ENCODE measurements around the gene ASPN.

The ASPN gene

GRCh38 chr9:92496396-92497176 lies 14.3 kb upstream of the ASPN start:
- H3K36me3 Mint-ChIP-seq (ENCODE audit: low read depth) = no peaks in the 10 kb centered on the region
- H3K4me3 Mint-ChIP-seq = no peak overlapping the region
- H3K27ac Mint-ChIP-seq = no peak overlapping the region
- H3K4me1 Mint-ChIP-seq (ENCODE audit: low read depth) = no peaks in the 10 kb centered on the region
- no peaks in the 10 kb centered on the region for H3K9me3 Mint-ChIP-seq
- no peaks in the 10 kb centered on the region for H3K27me3 Mint-ChIP-seq
- intact Hi-C loops (cut with micrococcal nuclease) = no loop called here

DNA sequence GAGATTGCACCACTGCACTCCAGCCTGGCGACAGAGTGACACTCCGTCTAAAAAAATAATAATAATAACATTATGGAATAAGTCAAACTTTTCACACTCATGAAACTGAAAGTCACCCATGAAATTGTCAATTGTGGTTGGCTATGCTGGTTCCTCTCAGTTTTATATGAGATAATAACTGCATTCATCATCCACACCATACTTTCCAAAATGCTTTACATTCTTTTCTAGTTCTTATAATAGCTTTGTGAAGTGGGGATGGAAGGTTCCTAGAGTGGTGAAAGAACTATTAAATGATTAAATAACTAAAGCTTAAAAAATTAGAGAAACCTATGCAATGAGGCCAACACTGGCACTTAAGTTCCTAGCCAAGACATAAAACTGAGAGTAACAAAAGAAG lies 12.6 kb upstream of the ASPN start:
- intact Hi-C loops (cut with micrococcal nuclease) = no loop called here
- Mint-ChIP-seq H3K4me3 (no peak overlapping the region), H3K36me3 (ENCODE audit: low read depth) (no peaks in the 10 kb centered on the region), H3K4me1 (ENCODE audit: low read depth) (peaks cover 5% of the 10 kb centered on the region), H3K27ac (no peak overlapping the region), H3K27me3 (no peaks in the 10 kb centered on the region), H3K9me3 (no peaks in the 10 kb centered on the region)

DNA sequence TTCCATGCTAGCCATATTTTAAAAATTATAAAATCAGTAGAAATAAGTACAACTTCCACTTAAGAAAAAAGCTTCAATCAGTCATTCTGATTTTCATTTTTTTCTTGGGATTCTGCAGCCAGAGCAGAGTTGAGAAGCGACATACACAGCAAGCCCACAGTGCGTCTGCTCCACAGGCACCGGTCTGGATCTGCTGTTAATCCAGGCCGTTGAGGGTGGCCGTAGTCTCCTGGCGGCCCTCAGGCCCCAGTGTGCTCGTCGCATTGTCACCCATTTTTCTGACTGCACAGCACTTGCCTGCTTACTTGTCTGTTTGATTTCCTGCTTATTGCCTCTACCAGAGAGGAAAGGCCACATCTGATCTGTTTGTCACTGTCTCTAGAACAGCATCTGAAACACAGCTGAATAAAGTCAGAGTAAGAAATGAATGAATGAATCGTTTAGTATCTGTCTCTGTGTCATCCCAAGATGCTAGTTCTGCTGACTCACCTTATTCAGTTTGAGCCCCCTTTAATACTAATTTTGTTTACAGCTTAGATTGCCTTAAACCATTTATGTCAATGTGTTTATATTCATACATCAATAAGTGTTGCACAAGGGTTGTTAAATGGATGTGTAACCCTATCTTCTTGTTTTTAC lies 11.6 kb upstream of the ASPN start:
- intact Hi-C loops (cut with micrococcal nuclease) = no loop called here
- H3K27me3 Mint-ChIP-seq = no peaks in the 10 kb centered on the region
- no peaks in the 10 kb centered on the region for H3K9me3 Mint-ChIP-seq
- H3K36me3 Mint-ChIP-seq (ENCODE audit: low read depth) = no peaks in the 10 kb centered on the region
- no peak overlapping the region for H3K27ac Mint-ChIP-seq
- H3K4me1 Mint-ChIP-seq (ENCODE audit: low read depth) = peaks cover 7% of the 10 kb centered on the region
- no peak overlapping the region for H3K4me3 Mint-ChIP-seq

GRCh38 chr9:92492781-92493401 lies 10.6 kb upstream of the ASPN start:
- no peak overlapping the region for H3K4me3 Mint-ChIP-seq
- peaks cover 7% of the 10 kb centered on the region for H3K4me1 Mint-ChIP-seq (ENCODE audit: low read depth)
- H3K36me3 Mint-ChIP-seq (ENCODE audit: low read depth) = no peaks in the 10 kb centered on the region
- H3K27me3 Mint-ChIP-seq = no peaks in the 10 kb centered on the region
- H3K27ac Mint-ChIP-seq = no peak overlapping the region
- intact Hi-C loops (cut with micrococcal nuclease) = no loop called here
- H3K9me3 Mint-ChIP-seq = no peaks in the 10 kb centered on the region

- Mint-ChIP-seq H3K27ac (no peak overlapping the region), H3K27me3 (no peaks in the 10 kb centered on the region), H3K4me3 (no peak overlapping the region), H3K4me1 (ENCODE audit: low read depth) (peaks cover 12% of the 10 kb centered on the region), H3K36me3 (ENCODE audit: low read depth) (no peaks in the 10 kb centered on the region), H3K9me3 (no peaks in the 10 kb centered on the region)
- intact Hi-C loops (cut with micrococcal nuclease) = no loop called here
These were observed 6.6 kb upstream of the ASPN start for GRCh38 chr9:92488681-92489550.

DNA sequence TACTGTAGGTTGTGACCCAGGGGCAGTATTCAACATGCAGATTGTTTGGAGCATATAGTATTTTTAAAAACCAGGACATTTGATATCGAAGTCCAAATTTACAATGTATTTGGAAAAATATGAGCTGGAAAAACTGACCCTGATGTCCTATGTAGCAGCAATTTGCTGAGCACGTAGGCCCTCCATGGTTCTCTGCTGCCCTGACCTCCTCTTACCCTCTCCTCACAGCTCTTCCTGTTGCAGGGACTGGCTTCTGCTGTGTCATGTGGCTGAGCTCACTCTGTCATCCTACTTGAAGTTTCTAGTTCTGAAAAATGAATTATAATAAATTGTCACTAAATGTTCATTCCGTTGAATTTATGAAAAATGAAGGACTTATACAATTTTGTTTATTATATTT lies 4.1 kb upstream of the ASPN start:
- Mint-ChIP-seq H3K36me3 (ENCODE audit: low read depth) (no peaks in the 10 kb centered on the region), H3K4me3 (no peak overlapping the region), H3K4me1 (ENCODE audit: low read depth) (peaks cover 13% of the 10 kb centered on the region), H3K9me3 (no peaks in the 10 kb centered on the region), H3K27me3 (no peaks in the 10 kb centered on the region), H3K27ac (no peak overlapping the region)
- intact Hi-C loops (cut with micrococcal nuclease) = no loop called here

DNA sequence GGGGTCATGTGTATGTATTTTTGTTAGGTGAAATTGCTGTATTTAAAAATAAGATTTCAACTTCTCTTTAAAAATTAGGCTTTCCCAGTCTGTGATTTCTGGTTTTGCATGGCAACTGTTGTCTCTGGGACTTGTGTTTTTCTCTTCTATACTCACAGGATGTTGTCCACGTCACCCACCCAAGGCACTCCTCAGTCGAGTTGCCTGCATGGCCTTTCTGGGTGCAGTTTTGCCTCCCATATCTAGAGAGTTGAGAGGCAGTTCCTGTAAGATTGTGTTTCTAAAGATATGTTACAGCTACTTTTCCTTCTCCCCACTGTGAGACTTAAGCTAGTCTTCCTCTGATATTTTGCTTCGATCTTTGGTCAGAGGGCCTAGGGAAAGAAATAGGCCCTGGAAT lies 2.3 kb upstream of the ASPN start:
- Mint-ChIP-seq H3K4me1 (ENCODE audit: low read depth) (peaks cover 13% of the 10 kb centered on the region), H3K4me3 (no peak overlapping the region), H3K27ac (no peak overlapping the region), H3K27me3 (no peaks in the 10 kb centered on the region), H3K36me3 (ENCODE audit: low read depth) (no peaks in the 10 kb centered on the region), H3K9me3 (no peaks in the 10 kb centered on the region)
- intact Hi-C loops (cut with micrococcal nuclease) = no loop called here

DNA sequence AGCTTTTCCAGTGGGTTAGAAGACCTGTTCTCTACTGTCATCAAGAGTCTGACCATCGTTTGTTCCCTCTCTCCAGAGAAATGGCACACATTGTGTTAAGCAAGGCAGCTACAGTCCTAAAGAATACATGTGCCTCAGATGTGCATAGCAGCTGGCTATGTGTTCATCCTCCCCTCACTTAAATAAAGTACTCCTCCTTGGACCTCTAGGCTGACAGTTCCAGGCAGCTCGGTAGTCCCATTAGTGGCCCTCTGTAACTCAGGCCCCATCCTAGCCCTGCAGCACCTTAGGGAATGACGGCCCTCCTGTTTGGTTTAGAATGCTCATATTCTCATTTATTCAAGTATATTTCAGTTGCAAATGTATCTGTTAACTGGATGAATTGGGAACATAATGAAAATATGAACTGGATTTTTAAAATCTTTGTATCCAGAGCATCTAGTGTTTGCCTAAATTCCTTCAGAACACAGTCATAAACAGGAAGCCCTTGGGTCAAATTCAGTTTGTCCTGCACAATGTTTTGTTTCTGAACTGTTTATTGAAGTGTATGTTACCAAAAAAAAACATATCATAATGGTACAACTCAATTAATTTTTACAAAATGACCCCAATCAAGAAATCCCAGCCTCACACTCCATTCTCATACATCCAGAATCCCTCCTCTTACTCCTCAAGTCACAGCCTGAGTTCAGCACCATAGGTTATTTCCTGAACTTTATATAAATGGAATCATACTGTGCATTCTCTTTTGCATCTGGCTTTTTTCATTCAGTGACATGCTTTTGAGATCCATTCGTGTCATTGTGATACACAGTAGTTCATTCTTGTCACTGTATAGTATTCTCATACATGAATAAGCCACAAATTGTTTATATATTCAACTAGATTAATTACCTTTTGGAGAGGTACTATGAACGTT lies 1.6 kb upstream of the ASPN start:
- intact Hi-C loops (cut with micrococcal nuclease) = no loop called here
- Mint-ChIP-seq H3K4me3 (no peak overlapping the region), H3K36me3 (ENCODE audit: low read depth) (no peaks in the 10 kb centered on the region), H3K4me1 (ENCODE audit: low read depth) (peaks cover 16% of the 10 kb centered on the region), H3K9me3 (no peaks in the 10 kb centered on the region), H3K27ac (no peak overlapping the region), H3K27me3 (no peaks in the 10 kb centered on the region)

DNA sequence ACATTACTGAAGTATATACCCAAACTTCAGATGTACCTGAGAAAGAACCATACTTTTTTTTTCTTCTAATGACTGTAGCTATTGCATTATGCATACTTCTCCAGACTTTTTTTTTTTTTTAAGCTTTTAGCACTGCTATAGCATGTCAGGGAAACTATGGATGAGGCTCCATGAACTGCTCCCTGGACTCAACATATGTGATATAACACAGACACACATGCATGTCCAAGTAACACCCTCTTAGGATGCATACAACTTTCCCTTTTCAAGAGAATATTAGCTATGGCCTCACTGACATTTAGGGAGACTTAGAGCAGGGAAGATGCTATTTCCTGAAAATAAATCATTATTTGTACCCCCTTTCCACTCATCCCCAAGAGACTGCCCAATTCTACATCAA lies 499 bp upstream of the ASPN start:
- Mint-ChIP-seq H3K4me3 (no peak overlapping the region), H3K4me1 (ENCODE audit: low read depth) (peaks cover 18% of the 10 kb centered on the region), H3K27me3 (no peaks in the 10 kb centered on the region), H3K36me3 (ENCODE audit: low read depth) (no peaks in the 10 kb centered on the region), H3K9me3 (no peaks in the 10 kb centered on the region), H3K27ac (no peak overlapping the region)
- intact Hi-C loops (cut with micrococcal nuclease) = no loop called here

- Mint-ChIP-seq H3K27me3 (no peaks in the 10 kb centered on the region), H3K27ac (peak overlapping the region; percentile 24), H3K4me3 (no peak overlapping the region), H3K4me1 (ENCODE audit: low read depth) (peaks cover 13% of the 10 kb centered on the region), H3K36me3 (ENCODE audit: low read depth) (no peaks in the 10 kb centered on the region), H3K9me3 (no peaks in the 10 kb centered on the region)
- intact Hi-C loops (cut with micrococcal nuclease) = no loop called here
These were observed 1.2 kb downstream of the ASPN start for GRCh38 chr9:92480986-92481633.

DNA sequence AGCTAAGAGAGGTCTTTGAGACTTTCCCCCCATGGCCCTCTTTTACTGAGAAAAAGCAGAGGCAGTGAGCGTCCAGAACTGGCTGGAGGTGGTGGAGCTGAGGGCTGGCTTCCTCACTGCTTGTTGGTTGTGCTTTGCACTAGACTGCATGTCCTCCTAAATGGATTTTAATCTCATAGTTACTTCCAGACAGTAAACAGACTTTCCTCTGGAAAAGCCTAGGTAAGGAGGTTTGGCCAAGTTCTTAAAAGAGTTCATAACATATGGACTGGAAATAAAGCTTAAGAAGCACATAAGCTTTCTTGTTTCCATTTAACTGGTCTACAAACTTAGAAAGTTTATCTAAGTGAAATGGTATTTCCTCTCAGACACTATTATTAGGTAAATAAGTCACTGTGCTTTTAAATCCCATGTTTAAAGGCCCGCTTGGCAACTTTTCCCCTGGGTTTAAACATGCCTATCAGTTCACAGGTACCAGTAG lies 2.0 kb downstream of the ASPN start:
- peaks cover 13% of the 10 kb centered on the region for H3K4me1 Mint-ChIP-seq (ENCODE audit: low read depth)
- no peak overlapping the region for H3K4me3 Mint-ChIP-seq
- no peak overlapping the region for H3K27ac Mint-ChIP-seq
- no peaks in the 10 kb centered on the region for H3K36me3 Mint-ChIP-seq (ENCODE audit: low read depth)
- no peaks in the 10 kb centered on the region for H3K9me3 Mint-ChIP-seq
- H3K27me3 Mint-ChIP-seq = no peaks in the 10 kb centered on the region
- intact Hi-C loops (cut with micrococcal nuclease) = no loop called here

DNA sequence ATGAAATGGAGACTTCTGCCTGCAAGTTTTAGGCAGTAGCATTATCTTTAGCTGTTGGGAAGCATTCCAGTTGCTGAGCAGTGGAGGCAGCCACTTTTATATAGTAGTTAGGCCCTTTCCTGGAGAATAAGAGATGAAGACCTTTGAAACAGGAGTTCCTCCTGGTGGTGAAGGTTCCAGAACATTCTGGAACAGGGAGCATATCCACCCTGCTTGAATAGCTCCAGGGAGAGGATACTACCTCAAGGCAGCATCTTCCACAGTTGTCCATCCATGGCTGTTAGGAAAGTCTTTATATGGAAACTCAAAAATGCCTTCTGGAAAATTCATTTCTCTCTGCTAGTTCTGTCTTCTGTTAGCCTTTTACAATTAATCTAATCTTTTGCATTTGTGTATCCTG lies 3.0 kb downstream of the ASPN start:
- no peak overlapping the region for H3K4me3 Mint-ChIP-seq
- no peak overlapping the region for H3K27ac Mint-ChIP-seq
- H3K4me1 Mint-ChIP-seq (ENCODE audit: low read depth) = peaks cover 13% of the 10 kb centered on the region
- H3K36me3 Mint-ChIP-seq (ENCODE audit: low read depth) = no peaks in the 10 kb centered on the region
- no peaks in the 10 kb centered on the region for H3K9me3 Mint-ChIP-seq
- intact Hi-C loops (cut with micrococcal nuclease) = no loop called here
- H3K27me3 Mint-ChIP-seq = no peaks in the 10 kb centered on the region

DNA sequence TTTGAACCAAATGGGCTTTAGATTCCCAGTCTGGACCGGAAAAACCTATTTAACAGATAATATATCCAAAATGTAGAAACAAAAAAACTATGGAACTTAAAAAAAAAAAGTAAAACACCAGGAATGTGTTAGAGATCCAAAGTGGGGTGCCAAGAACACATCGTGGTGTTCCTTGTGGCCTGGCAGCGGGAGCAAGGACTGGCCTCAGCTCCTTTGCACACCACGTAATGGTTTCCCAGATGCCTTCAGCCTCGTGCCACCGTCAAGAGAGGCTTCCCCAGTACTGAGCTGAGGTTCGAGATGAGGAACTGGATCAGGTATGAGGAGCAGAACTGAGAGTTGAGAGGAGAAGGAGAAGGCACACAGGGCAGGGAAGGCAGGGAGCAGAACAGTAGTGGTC lies 3.5 kb downstream of the ASPN start:
- intact Hi-C loops (cut with micrococcal nuclease) = no loop called here
- no peaks in the 10 kb centered on the region for H3K27me3 Mint-ChIP-seq
- no peak overlapping the region for H3K27ac Mint-ChIP-seq
- no peaks in the 10 kb centered on the region for H3K36me3 Mint-ChIP-seq (ENCODE audit: low read depth)
- H3K4me1 Mint-ChIP-seq (ENCODE audit: low read depth) = peaks cover 13% of the 10 kb centered on the region
- H3K4me3 Mint-ChIP-seq = no peak overlapping the region
- no peaks in the 10 kb centered on the region for H3K9me3 Mint-ChIP-seq

Measured in dendritic cell treated with granulocyte-macrophage colony-stimulating factor and Interleukin-4, amounts not matched to agents 40 ng/mL and 50 ng/mL, for 4 days (primary cell).